Stimulated activated CD4-positive, alpha-beta T cell treated with anti-CD3 and anti-CD28 coated beads, Interleukin-4, amount 100 ng/mL, for 1 hour (primary cell): ENCODE results near the gene GNAO1.

Experiments used
- DNase-seq: peaks from one replicate; pipeline ENCODE4 v3.0.0-alpha.2; 2020

GNAO1 gene

DNA sequence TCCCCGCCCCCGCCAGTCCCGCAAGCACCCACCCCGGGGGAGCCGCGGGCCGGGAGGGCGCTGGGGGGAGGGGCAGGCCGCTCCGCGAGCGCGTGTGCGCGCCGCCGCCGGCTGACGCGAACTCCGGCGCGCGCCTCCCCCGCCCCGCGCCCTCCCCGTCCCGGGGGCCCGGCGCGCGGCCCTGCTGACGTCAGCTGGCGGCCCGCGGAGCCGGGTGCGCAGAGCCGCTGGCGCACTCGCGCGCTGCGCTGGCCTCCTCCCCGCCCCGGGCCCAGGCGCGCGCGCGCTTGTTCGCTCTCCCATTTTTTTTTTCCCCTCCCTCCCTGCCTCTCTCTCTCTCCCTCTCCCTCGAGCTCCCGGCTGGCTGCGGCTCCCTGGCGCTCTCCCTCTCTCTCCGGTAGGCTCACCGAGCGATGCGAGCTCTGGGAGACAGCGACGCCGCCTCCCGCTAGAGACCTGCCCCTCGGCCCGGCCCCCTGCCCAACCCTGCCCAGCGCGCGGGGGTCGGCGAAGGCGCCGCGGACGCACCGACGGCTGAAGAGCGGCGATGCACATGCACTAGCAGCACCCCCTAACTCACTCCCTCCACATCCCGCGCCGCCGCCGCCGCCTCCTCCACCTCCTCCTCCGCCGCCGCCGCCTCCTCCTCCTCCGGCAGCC lies at the start of gene GNAO1:
TSS of gene GNAO1 (plus strand) at position 334 of the 660 bp plus-strand sequence. CDS start 747 bp downstream, outside the sequence.
- peak; percentile 59 for DNase-seq

DNA sequence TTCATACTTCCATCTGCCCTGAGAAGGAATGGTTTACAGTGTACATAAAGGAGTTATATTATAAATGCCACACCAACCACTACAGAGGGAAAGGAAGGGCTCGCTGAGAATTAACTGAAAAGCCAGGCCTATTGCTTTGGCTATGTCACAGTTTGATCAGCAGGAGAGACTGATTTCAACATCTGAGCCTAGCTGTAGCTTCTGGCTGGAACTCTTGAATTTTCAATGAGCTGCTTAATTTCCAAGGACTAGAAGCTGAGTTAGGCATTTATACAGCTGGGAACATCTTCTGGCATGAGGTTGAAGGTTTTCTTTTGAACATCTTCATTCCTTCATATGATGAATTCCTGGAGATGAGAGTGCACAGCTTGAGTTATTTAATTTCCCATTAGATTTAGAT lies 47.6 kb upstream of the GNAO1 start:
- no peak for DNase-seq

DNA sequence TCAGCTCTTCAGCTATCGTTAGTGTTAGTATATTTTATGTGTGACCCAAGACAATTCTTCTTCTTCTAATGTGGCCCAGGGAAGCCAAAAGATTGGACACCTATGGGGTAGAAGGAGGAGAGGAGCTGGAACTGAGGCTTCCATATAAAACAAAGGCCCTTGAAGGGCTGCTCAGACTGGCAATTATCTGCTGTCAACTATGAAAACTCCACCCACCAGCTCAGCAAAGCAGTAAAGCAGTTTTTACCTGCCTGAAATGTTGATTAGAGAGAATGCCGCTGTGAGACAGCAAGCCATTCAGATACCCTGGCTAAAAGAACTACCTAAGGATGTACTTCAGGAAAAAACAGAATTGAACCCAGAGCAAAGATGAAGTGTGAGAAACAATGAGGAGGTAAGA lies 45.9 kb upstream of the GNAO1 start:
- DNase-seq, result no peak

DNA sequence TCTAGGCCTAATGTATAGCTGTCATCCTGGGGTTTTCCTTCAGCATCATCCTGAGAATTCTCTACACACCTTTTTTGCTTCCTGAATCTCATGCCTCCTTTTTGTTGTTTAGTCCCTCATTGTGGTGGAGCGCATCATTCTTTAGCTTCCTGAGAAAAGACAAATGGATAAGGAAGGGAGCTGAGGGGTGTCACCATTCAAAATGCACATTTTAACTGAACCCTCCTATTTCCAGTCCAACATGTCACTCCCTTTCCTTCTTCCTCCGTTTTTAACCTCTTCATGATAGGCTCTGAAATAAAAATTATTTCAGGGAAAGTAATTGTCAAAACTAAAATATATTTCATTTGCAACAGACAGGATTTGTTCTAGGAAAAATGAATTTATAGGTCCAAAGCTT lies 39.7 kb upstream of the GNAO1 start:
- no peak for DNase-seq

DNA sequence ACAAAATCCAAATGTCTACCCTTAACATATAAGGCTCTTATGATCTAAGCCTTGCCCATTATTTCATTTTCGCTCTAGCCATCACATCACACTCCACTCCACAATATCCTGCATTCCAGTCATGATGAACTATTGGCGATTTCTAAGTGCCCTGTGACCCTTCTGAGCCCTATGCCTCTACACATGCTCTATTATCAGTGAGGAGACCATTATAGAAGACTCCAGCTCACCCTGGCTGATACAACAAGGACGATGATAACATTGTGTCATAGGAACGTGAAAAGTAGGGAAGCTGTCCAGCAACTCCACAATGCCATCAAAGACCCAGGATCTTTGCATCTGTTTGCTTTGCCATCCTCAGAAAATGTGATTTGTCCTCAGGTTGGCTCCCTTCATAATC lies 29.6 kb upstream of the GNAO1 start:
- no peak for DNase-seq

DNA sequence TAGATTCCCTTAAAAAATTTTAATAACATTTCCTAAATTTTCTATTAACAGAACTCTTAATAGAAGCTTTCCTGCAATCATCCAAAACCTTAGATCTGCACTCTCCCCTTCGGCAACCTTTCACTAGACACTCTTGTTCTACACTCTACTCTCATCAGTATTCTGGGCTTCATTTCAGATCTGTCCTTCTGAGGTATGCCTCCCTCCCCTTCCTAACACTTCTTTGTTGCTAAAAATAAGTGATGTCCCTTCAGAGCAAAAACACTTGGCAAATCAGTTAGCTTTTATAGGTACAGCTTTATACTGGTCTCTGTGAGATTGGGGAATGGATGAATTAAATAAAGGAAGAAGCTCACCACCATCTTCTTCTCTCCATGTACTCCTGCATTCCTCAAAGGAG lies 28.2 kb upstream of the GNAO1 start:
- DNase-seq, result no peak

DNA sequence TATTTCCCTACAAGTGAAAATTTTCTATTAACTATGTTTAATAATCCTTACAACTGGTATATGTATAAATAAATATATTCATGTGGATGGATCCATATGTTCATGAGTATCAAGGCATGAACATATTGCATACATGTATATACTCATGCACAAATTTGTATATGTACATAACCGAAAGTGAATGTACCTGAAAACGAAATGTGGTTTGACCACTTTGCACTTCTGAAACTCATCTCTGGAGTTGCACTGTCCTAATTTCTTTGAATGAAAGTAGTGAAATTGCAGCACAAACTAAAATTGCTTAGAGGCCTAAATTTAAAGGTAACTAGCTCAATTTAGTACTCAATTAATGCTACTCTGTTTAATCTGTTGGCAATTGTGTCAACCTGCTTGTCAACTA lies 27.4 kb upstream of the GNAO1 start:
- no peak for DNase-seq

DNA sequence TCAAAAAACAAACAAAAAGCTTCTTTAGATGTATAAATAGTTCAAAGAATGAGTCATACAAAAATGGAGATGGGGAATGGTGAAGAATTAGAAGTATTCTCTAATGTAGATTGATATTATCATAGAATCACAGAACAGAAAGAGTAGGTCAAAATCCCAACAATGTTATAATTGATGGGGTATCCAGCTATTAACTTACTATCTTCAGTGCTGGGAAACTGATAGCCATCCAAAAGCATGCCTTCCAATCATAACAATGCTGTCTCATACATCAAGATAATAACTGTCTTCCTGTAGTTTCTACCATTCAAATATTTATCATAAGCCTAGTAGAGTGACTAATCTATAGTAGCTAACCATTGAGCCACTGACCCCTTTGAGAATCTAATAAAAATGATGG lies 26.7 kb upstream of the GNAO1 start:
- DNase-seq, result no peak

DNA sequence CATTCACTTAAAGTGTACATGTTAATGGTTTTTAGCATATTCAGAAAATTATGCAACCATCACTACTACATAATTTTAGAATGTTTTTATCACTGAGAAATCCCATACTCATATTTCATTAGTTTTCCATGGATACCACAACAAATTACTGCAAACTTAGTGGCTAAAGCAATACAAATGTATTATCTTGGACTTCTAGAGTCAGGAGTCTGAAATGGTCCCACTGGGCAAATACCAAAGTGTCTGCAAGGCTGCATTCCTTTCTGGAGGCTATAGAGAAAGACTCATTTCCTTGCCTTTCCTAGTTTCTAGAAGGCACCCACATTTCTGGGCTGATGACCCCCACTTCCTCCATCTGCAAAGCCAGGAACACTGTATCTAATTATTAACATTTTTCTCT lies 16.9 kb upstream of the GNAO1 start:
- no peak for DNase-seq

DNA sequence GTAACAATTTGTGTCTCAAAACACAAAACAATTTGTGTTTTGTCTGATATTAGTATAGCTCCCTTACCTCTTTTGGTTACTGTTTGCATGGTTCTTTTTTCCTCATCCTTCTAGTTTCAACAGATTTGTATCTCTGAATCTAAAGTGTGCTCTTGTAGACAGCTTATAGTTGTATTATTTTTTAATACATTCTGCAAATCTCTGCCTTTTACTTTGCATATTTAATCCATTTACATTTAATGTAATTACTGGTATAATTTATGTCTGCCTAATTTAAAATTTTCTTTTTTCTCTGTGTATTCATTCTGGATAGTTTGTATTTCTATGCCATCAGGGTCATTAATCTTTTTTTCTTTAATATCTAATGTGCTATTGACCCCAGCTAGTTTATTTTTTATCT lies 9.9 kb upstream of the GNAO1 start:
- DNase-seq, result no peak

DNA sequence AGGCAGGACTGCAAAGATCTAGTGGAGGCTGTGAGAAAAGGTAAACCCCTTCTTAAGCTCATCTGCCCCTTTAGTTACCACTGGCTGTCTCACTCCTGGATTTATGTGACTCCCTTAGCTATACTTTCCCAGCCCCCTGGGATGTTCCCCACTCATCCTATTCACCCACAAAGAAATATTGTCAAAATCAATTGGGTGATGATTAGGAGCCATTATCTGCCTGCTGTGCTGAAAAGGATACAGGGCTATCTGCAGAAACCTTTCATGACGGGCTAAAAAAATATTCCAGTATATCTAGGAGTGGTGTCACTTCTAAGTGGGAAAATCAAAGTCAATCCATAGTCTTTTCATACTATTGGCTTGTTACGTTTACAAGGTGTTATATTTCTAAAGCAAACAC lies 8.0 kb upstream of the GNAO1 start:
- no peak for DNase-seq

DNA sequence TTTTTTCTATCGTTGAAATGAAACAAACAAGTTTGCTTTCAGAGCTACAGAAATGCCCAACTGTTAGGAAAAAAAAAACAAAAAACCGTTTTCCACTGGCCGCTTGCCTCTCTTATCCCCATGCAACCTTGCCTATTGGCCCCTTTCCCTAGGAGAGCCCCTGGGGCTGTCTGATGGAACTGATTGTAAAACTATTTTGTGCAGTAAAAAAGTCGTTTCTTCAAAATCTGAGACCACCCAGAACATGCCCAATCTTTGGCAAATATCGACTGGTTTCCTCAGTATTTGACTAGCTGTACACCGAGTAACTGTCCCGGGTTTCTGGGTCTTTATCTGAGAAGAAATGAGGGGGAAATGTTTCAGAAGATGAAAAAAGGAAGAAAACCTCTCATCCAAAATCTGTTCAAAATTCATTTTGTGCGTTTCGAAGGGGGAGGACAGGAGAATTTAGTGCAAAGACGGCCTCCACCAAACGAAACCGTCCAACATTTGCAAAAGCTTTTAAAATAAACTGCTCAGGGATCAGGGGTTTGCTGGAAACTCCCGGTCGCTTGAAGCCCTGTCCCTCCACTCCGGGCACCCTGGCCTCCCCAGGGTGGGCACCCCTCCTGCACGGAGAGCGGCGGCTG lies 1.1 kb upstream of the GNAO1 start:
- DNase-seq, result no peak

DNA sequence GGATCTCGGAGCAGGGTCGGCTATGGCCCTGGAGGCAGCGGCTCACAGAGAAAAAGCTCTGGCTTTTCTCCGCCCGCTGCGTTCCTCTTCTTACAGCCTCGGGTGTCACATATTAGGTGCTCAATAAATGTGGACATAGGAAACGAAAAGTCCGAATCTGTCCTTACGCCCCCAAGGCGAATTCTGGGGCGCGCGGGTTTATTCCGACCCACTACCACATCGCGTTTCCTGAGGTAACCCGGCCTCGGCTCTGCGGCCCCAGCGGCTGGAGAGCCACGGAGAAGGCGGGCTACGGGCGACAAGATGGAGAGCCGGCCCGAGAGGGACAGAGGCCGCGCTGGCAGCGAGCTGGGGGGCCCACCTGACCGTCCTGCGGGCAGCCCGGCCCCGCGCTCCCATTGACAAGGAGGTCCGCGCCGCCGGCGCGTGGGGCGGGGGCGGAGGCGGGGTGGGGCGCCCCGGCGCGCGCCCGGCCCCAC lies 573 bp upstream of the GNAO1 start:
- DNase-seq, result no peak

DNA sequence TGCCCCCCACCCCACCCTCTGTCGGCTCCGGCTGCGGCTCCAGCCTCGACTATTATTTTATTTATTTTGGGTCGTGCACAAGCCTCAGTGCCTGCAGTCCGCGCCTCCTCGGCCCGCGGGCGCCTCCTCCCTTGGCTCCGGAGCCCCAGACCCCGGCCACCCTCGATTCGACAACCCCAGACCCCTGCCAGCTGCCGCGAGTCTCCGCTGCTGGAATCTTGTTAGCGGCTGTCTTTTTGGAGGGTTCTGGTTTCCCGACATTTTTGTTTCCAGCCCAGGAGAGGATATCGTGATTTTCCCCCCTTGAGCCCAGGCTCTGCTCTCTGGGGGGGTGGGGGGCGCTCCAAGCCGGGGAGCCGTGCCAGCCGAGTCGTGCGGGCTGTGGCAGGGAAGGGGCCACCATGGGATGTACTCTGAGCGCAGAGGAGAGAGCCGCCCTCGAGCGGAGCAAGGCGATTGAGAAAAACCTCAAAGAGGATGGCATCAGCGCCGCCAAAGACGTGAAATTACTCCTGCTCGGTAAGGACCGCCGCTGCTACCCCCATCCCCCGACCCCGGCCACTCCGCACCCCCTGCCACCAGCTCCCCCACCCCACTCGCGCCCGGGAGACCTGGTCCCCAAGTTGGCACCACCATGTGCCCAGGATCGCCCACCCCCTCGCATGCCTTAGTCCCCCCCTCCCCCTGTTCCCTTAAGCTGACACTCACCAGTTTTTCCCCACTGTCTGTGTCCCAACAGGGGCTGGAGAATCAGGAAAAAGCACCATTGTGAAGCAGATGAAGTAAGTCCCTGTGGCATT lies 746 bp downstream of the GNAO1 start:
- DNase-seq, result no peak

DNA sequence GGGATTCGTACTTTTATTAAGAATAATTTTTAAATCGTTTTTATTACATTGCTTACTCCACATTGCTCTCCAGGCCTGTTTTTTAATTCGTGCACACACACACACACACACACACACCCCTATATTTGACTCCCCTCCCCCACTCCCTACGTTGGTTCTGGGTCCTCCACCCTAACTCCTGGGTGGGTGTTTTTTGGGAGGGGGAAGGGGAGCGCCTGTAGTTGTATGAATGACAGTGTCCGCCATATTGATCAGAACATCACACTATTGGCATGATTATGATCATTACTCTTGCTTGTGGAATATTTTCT lies 1.3 kb downstream of the GNAO1 start:
- no peak for DNase-seq

DNA sequence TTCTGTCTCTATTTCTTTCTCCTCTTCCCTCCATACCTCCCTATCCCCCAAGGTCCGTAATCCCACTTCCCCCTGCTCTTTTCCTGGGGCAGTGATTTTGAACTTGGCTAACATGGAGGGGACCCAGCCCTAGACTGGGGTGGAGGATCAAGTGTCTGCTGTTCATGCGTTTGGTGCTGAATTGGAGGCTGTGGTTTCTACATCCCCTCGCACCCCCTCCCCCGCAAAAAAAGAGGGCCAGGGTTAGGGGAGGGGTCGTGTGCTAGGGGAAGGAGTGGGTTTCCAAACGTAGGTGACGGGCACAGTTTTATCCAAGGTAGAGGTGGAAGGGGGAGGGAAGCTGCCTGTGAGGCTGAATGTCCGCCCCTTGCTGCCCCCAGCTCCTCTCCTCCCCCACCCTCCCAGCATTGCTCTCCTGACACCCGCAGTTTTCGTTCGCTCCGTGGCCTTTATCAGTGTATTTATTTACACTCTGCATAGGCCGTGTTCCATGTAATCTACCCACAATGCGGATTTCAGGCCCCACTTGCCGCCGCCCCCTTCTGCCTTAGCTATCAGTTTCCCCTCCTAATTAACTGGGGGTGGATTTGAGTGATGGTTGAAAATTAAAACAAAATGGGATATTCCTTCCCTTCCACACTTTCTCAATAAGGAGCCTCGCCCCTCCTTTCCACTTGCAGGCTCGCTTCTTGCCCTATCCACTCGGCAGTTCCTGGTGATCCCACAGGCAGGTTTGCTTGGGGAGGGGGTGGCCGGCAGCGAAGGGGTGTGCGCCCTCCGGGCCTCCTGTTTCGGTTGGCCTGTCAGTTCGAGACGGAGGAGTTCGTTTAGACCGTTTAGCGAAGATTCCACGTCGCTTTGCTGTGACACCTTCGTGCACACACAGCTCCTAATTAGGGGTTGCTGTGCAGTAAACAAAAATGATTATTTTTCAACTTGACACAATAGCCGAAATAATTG lies 2.0 kb downstream of the GNAO1 start:
- no peak for DNase-seq

DNA sequence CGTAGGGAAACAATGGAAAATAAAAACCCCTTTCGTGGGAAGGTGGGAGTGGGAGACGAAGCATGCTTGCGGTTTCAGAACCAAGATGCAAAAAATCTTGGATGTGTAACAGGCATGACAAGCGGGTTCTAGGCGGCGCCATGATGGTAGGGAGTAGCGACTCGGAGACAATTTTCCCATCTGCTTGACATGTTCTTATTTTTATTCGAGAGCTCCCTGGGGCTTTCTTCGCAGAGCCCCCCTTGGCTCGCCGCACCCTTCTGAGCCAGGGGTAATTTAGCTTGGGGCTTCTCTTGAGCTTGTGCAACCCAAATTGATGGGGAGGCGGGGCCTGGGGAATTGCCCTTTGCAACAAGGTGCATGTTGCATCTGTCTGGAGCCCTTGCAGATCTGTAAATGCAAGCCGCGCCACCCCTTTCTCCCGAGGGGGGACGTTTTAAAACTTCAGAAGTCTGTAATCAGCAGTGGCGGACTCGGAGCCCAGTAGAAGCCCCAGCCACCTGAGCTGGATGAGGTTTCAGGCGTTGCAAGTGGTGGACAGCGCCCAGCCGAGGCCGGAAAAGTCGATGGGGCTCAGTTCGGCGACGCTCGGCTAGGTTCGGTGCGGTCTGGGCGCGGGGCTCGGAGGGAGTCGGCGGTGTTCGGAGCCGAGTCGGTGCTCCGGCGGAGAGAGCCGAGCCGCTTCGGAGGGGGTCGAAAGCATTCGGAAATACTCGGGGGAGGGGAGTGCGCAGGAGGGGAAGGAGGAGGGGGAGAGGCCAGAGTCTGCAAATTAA lies 2.9 kb downstream of the GNAO1 start:
- peak; percentile 77 for DNase-seq

DNA sequence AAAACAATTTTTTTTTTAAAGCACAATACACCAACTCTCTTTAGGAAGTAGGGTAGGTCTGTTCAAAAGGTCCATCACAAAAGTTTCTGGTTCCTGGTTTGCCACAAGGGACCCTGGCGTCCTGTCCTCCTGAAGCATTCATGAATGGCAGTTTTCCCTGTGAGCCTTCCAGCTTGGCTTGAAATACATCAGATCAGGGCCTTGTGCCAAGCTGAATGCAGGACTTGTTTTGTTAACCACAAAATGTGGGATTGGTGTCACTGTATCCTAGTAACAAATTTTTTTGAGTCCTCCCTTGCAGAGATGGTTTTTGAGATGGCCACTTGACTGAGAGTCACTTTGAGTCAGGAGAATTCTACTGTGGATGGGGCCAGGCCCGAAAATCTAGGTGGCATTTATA lies 3.9 kb downstream of the GNAO1 start:
- no peak for DNase-seq

DNA sequence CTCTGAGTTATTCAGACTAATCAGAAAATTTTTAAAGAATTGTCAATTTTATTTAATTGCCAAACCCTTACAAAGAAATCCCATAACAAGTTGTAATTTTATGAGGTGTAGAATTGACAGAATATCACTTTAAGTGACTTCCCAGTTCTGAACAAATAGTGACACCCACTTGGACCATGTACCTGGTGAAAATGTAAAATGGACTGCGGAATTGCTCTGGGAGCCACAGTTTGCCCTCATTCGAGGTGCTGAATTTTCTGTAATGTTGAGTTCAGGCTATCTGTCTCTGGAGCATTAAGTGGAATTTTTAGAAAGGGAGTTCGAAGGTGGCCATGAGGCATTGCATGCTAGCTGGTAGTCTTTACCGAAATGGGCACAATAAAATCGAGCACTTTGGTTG lies 5.1 kb downstream of the GNAO1 start:
- no peak for DNase-seq

DNA sequence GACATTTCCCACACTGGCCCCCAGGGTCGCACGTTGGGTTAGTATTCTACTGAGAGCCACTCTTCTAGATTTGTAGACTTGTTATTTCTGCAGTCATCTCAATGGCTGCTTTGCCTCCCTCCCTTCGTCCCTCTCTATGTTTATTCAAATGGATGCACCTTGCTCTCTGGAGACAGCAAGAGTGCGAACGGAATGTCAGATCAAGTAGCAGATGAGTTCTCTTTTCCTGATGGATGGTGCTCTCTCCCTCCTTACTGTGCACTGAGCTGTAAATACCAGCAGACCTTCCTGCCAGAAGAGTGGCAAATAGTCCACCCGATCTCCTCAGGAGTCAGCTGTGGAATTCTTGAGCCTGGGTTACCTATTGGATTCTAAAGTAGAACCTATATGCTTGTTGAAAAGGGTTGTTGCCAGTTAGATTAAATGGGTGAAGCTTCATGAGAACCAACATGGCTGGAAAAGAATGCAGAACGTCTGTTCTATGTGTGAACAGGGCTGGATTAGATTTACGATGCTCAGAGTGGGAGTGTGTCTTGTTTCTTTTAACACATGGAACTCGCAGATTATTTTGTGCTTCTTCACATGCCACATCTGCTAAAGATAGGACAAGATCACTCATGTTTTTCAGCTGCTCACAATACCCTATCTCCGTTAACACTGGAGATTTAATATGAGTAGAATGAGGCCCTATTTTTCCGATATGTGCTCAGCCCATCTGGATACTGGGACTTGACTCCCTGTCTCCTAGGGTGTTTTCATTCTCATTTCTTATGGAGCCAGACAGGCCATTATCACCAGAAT lies 6.1 kb downstream of the GNAO1 start:
- DNase-seq, result no peak

DNA sequence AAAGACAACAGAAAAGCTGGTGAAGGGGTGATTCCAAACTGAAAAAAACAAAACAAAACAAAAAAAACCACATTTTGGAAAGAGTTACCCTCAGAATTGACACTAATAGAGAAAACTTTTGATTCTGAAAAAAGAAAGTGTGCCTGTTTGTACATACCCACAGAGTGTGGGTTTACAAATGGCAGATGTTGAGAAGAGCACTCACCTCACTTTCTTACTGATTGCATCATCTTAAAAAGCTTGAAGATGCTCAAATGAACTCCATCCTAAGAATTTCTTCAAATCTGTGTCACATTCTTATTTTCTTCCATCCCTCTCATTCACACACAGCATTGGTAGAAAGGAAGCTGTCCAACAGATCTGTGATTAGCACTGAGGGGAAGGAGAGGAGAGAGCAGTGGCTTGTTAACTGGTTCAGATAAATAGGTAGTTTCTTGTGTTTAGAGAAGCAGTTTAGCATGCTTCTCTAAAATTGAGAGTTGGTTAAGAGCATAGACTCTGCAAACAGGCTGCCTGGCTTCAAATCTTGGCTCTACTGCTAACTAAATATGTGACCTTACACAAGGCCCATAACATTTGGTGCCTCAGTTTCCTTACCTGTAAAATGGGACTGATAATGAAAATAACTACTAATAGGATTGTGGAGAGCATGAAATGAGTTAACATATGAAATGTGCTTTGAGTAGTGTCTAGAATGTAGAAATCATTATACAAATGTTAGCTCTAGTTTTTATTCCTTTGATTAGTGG lies 6.9 kb downstream of the GNAO1 start:
- no peak for DNase-seq
